Mucosa of rectum (tissue), 2 donors: Measurements from ENCODE around the gene FOXA2.
"Not testable (repeated sequence)": the region's sequence is repeated elsewhere in the genome, so short reads cannot be mapped to it uniquely, and the experiment has no call there.

Experiments used
- H3K27ac ChIP-seq, 2 donors: one replicate each; pipeline ENCODE4 v1.7.0; 2013; ENCODE audit warnings: inconsistent platforms in 2 of 2, low read depth in 2 of 2, low read length in 2 of 2
- H3K27me3 ChIP-seq, 2 donors: one replicate each; pipeline ENCODE4 v1.7.0; 2013; ENCODE audit warnings: low read length in 2 of 2; ENCODE audit not compliant: control insufficient read depth in 2 of 2, insufficient read depth in 2 of 2
- H3K36me3 ChIP-seq, 2 donors: one replicate each; pipeline ENCODE4 v1.7.0; 2013; ENCODE audit warnings: low read length in 2 of 2; ENCODE audit not compliant: control insufficient read depth in 2 of 2, insufficient read depth in 2 of 2
- H3K4me1 ChIP-seq, 2 donors: one replicate each; pipeline ENCODE4 v1.7.0; 2013; ENCODE audit warnings: low read length in 2 of 2, mild to moderate bottlenecking in 1 of 2; ENCODE audit not compliant: control insufficient read depth in 2 of 2, insufficient read depth in 2 of 2
- H3K4me3 ChIP-seq, 2 donors: one replicate each; pipeline ENCODE4 v1.7.0; 2013; ENCODE audit warnings: low read length in 2 of 2
- H3K9ac ChIP-seq, 2 donors: one replicate each; pipeline ENCODE4 v1.7.0; 2013; ENCODE audit warnings: low read length in 2 of 2, low read depth in 1 of 2, mild to moderate bottlenecking in 1 of 2
- H3K9me3 ChIP-seq, 2 donors: one replicate each; pipeline ENCODE4 v1.7.0; 2013; ENCODE audit warnings: low read length in 2 of 2; ENCODE audit not compliant: control insufficient read depth in 2 of 2
- donor health status: healthy.
- donor health status: Normal muscosa, but diverticular disease.

Gene FOXA2

DNA sequence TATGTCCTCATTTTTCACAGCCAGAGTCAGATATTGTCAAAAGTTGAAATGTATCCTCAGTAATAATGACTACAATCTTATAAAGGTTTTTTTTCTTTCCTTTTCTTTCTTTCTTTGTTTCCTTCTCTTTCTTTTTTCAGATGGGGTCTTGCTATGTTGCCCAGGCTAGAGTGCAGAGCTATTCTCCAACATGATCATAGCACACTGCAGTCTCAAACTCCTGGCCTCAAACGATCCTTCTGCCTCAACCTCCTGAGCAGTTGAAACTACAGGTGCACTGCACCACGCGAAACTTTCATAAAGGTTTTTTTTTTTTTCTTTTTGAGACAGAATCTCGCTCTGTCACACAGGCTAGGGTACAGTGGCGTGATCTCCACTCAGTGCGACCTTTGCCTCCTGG is 31.1 kb upstream of the FOXA2 start:
- Histone ChIP-seq H3K4me1 (no peaks in the 10 kb centered on the region), H3K4me3 (no peak overlapping the region), H3K36me3 (no peaks in the 10 kb centered on the region), H3K9ac (no peak overlapping the region), H3K27ac (no peak overlapping the region), H3K27me3 (peaks cover 3 to 4% of the 10 kb centered on the region in 2 donors), H3K9me3 (no peaks in the 10 kb centered on the region)

DNA sequence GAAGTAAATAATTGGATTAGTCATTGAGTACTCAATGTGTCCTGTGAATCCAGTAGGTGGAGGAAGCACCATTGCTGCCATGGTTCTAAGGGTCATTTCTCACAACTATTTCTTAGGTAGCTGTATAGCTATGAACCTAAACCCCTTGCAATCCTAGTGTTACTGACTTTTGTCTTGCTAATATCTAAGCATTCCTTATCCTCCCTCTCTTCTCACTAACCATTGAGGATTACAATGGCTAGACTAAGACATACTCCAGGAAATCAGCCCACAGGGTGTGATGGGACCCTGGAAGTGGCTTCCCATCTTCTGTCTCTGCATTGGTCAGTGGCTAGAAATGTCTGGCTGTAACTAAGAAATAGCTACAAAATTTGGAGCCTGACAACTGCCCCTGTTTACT is 27.3 kb upstream of the FOXA2 start:
- Histone ChIP-seq H3K4me1 (no peaks in the 10 kb centered on the region), H3K9ac (no peak overlapping the region), H3K9me3 (no peaks in the 10 kb centered on the region), H3K27ac (no peak overlapping the region), H3K27me3 (peaks cover 0 to 4% of the 10 kb centered on the region in 2 donors), H3K36me3 (no peaks in the 10 kb centered on the region), H3K4me3 (no peak overlapping the region)

GRCh38 chr20:22607695-22608094 is 23.3 kb upstream of the FOXA2 start:
- Histone ChIP-seq H3K4me3 (no peak overlapping the region), H3K27me3 (no peaks in the 10 kb centered on the region), H3K9me3 (no peaks in the 10 kb centered on the region), H3K9ac (no peak overlapping the region), H3K27ac (no peak overlapping the region), H3K4me1 (no peaks in the 10 kb centered on the region), H3K36me3 (no peaks in the 10 kb centered on the region)

- Histone ChIP-seq H3K36me3 (no peaks in the 10 kb centered on the region), H3K4me3 (no peak overlapping the region), H3K4me1 (no peaks in the 10 kb centered on the region), H3K27me3 (no peaks in the 10 kb centered on the region), H3K9me3 (no peaks in the 10 kb centered on the region), H3K27ac (no peak overlapping the region), H3K9ac (no peak overlapping the region)
Observed at GRCh38 chr20:22604815-22605214, 20.4 kb upstream of the FOXA2 start.

DNA sequence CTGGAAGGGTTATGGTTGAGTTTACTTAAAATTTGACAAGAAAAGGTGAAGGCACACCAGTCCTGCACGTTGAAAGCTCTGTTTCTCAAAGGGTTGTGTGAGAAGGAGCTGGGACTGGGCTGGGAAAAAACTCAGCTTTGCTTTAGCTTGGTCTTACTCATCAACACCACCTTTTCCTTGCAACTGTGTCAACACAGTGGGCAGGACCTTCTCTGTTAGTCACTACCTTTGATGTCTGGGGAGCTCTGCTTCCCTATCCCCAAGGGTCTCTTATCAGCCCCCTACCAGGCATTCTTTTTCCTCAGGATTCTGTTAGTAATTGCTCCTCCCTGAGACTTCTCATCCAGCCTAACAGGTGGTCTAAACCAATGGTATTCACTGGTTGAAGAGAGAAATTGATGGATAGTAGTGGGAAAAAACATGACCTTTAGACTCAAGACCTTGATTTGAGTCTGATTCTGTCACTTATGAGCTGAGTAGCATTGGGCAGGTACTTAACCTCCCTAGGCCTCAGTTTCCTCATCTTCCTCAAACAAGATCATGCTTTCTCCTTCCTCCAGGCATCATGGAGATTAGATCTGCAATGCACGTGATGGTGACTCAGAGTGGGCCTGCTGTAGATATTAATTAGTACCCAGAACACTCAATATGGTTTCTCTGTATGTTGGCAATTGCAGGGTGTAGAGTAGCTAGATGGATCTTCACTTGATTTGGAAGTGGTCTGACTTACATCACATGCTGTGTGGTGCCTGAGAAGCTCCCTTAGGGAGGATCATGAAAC is 17.2 kb upstream of the FOXA2 start:
- Histone ChIP-seq H3K27ac (no peak overlapping the region), H3K9me3 (no peaks in the 10 kb centered on the region), H3K9ac (no peak overlapping the region), H3K27me3 (peaks cover 0 to 6% of the 10 kb centered on the region in 2 donors), H3K4me1 (no peaks in the 10 kb centered on the region), H3K4me3 (no peak overlapping the region), H3K36me3 (no peaks in the 10 kb centered on the region)

DNA sequence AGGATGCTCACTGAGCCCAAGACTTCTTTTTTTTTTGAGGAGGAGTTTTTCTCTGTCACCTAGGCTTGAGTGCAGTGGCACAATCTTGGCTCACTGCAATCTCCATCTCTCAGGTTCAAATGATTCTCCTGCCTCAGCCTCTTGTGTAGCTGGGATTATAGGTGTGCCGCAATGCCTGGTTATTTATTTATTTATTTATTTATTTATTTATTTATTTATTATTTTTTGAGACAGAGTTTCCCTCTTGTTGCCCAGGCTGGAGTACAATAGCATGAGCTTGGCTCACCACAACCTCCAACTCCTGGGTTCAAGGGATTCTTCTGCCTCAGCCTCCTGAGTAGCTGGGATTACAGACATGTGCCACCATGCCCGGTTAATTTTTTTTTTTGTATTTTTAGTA is 14.9 kb upstream of the FOXA2 start:
- not testable (repeated sequence) for H3K27me3 ChIP-seq, H3K4me1 ChIP-seq, H3K4me3 ChIP-seq, H3K27ac ChIP-seq, H3K9me3 ChIP-seq, H3K9ac ChIP-seq, H3K36me3 ChIP-seq

DNA sequence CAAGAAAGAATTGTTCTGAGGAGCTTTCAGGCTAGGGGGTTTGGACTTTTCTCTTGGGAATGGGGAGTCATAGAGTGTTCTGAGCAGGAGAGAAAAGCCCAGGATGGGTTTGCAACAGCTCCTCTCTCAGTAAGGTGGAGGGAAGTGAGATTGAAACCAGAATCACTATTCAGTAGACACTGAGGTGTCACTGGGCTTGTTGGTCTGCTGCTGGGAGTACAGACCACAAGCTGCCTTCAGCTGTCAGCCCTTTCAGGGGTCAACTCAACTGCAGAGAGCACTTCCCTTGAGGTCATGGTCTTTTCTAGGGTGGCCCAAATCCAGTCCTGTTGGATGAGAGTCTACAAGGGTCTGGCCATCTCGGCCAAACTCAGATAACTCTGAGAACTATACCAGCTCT is 12.9 kb upstream of the FOXA2 start:
- Histone ChIP-seq H3K9me3 (no peaks in the 10 kb centered on the region), H3K27me3 (peaks cover 6 to 7% of the 10 kb centered on the region in 2 donors), H3K4me1 (no peaks in the 10 kb centered on the region)

GRCh38 chr20:22590662-22591061 is 6.3 kb upstream of the FOXA2 start:
- H3K27ac ChIP-seq: no peak overlapping the region
- H3K4me1 ChIP-seq: peaks cover 10 to 13% of the 10 kb centered on the region in 2 donors
- no peaks in the 10 kb centered on the region for H3K9me3 ChIP-seq
- no peak overlapping the region for H3K4me3 ChIP-seq
- H3K27me3 ChIP-seq: peaks cover 13 to 17% of the 10 kb centered on the region in 2 donors
- no peak overlapping the region for H3K9ac ChIP-seq
- no peaks in the 10 kb centered on the region for H3K36me3 ChIP-seq

More for the DNA sequence above, 12.9 kb upstream of the FOXA2 start:
- H3K36me3 ChIP-seq: no peaks in the 10 kb centered on the region
- no peak overlapping the region for H3K27ac ChIP-seq
- H3K9ac ChIP-seq: no peak overlapping the region
- no peak overlapping the region for H3K4me3 ChIP-seq

DNA sequence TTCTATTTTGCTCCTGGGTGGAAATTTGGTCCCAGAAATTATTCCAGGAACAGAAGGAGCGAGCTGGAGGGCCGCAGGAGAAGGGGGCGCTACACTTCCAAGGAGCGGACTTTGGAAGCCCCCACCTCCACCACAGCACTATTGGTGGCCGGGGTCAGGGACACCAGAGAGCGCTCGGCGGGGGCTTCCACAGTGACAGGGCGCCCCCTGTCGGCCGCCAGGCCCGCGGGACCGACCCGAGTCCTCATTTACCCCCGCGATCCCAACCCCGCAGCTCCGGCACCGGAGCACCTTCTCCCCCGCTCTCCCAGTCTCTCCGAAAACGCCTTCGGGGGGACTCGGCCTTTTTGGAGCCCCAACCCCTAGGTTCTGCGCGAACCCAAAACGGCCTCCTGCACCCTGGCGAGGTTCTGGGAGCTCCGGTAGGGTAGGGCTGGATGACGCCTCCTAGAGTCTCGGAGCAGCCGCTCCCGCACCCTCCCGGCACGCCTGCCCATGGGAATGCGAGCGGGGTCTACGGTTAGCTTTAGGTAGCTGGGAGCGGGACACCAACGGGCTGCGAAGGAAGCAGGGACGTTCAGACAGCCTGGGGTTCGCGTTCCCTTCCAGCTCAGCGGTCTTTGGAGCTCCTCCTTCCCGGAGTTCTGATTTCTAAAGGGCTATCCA is 2.4 kb upstream of the FOXA2 start:
- Histone ChIP-seq H3K4me3 (peak overlapping the region; percentile 59 to 63), H3K36me3 (no peaks in the 10 kb centered on the region), H3K27me3 (peaks cover 5 to 17% of the 10 kb centered on the region in 2 donors), H3K9ac (peak overlapping the region in 1 of 2 donors; percentile 65), H3K4me1 (peaks cover 13 to 15% of the 10 kb centered on the region in 2 donors), H3K27ac (no peak overlapping the region), H3K9me3 (no peaks in the 10 kb centered on the region)

GRCh38 chr20:22585786-22586493 is 1.6 kb upstream of the FOXA2 start:
- H3K4me1 ChIP-seq: peaks cover 13 to 17% of the 10 kb centered on the region in 2 donors
- H3K9me3 ChIP-seq: no peaks in the 10 kb centered on the region
- no peaks in the 10 kb centered on the region for H3K36me3 ChIP-seq
- H3K27me3 ChIP-seq: peaks cover 5 to 14% of the 10 kb centered on the region in 2 donors
- peak overlapping the region; percentile 58 to 71 for H3K4me3 ChIP-seq
- H3K27ac ChIP-seq: peak overlapping the region; percentile 87 to 96
- peak overlapping the region; percentile 56 to 96 for H3K9ac ChIP-seq
